Glutamatergic neuron (in vitro differentiated cells): ENCODE results near the gene MAP3K9. TPM values are rescaled to one million over a fixed set of nuclear protein-coding genes. Genes with fewer than 3 reads are reported as not detected.

Source experiments
- DNase-seq: peaks from one replicate; pipeline ENCODE4 v3.0.0; 2022
- H3K27ac Mint-ChIP-seq: one replicate; pipeline ENCODE4 v1.8.0; 2020; ENCODE audit warnings: mild to moderate bottlenecking, mixed read lengths, inconsistent platforms; ENCODE audit not compliant: unreplicated experiment
- H3K27me3 Mint-ChIP-seq: one replicate; pipeline ENCODE4 v1.8.0; 2020; ENCODE audit warnings: mild to moderate bottlenecking, moderate library complexity, mixed read lengths, inconsistent platforms; ENCODE audit not compliant: unreplicated experiment
- H3K36me3 Mint-ChIP-seq: one replicate; pipeline ENCODE4 v1.8.0; 2020; ENCODE audit warnings: mild to moderate bottlenecking, mixed read lengths, inconsistent platforms; ENCODE audit not compliant: unreplicated experiment
- H3K4me1 Mint-ChIP-seq: one replicate; pipeline ENCODE4 v1.8.0; 2020; ENCODE audit warnings: mild to moderate bottlenecking, low read depth, mixed read lengths, inconsistent platforms; ENCODE audit not compliant: unreplicated experiment
- H3K4me3 Mint-ChIP-seq: one replicate; pipeline ENCODE4 v1.8.0; 2020; ENCODE audit warnings: mild to moderate bottlenecking, mixed read lengths, inconsistent platforms; ENCODE audit not compliant: unreplicated experiment
- H3K9me3 Mint-ChIP-seq: one replicate; pipeline ENCODE4 v1.8.0; 2020; ENCODE audit warnings: mild to moderate bottlenecking, moderate library complexity, mixed read lengths, inconsistent platforms; ENCODE audit not compliant: unreplicated experiment
- total RNA-seq: library from RNA; stranded (reverse); fragmentation: NEBNext Ultra II Directional; extraction: Animal tissue kit (Norgen Biotek cat#: 25700); gene quantifications from one replicate; pipeline ENCODE4 v1.2.1, GENCODE V29; 2021; ENCODE audit not compliant: unreplicated experiment
- TF ChIP-seq, protein P1 (sequence below): fragments of 200-600 bp; sonication (generic); IDR thresholded peaks from one replicate; pipeline ENCODE4 v1.5.0; 2021; ENCODE audit not compliant: partially characterized antibody, unreplicated experiment

Gene MAP3K9
- total RNA-seq, 1 donor from 2014 or later: 20.0 TPM

DNA sequence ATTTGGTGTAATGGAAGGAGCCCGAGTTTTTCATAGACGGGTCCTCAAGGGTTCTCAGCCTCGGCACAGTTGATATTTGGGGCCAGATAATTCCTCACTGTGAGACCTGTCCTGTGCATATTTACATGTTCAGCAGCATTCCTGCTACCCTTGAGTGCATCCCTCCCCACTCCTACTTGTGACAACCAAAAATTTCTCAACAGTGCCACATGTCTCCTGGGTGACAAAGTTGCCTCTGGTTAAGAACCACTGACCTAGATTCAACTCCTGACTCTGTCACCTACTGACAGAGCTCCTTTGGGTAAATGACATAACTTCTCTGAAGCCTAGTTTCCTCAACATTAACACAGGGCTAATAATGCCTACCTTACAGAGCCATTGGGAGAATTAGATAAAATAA, 107.2 kb downstream of the MAP3K9 start:
- Mint-ChIP-seq H3K4me3 (no peak overlapping the region), H3K27ac (no peak overlapping the region)

DNA sequence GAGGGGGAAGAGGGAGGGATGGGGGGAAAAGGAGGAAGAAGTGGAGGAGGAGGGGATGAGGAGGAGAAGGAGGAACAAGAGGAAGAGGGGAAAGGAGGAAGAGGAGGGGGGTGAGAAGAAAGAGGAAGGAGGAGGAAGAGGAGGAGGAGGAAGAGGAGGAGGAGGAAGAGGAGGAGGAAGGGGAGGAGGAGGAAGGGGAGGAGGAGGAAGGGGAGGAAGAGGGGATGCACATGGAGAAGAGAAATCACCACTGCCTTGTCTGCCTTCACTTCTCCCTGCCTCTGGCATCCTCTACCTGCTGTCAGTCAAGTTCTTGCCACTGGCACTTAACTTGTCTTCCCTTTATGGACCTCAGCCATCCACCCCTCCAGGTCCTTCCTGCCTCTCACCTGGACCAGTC, 107.7 kb downstream of the MAP3K9 start:
- Mint-ChIP-seq H3K27ac (no peak overlapping the region), H3K9me3 (peaks cover 2% of the 10 kb centered on the region), H3K36me3 (peaks cover 4% of the 10 kb centered on the region), H3K27me3 (peaks cover 2% of the 10 kb centered on the region), H3K4me1 (no peaks in the 10 kb centered on the region), H3K4me3 (no peak overlapping the region)
- TF ChIP-seq, protein P1, sequence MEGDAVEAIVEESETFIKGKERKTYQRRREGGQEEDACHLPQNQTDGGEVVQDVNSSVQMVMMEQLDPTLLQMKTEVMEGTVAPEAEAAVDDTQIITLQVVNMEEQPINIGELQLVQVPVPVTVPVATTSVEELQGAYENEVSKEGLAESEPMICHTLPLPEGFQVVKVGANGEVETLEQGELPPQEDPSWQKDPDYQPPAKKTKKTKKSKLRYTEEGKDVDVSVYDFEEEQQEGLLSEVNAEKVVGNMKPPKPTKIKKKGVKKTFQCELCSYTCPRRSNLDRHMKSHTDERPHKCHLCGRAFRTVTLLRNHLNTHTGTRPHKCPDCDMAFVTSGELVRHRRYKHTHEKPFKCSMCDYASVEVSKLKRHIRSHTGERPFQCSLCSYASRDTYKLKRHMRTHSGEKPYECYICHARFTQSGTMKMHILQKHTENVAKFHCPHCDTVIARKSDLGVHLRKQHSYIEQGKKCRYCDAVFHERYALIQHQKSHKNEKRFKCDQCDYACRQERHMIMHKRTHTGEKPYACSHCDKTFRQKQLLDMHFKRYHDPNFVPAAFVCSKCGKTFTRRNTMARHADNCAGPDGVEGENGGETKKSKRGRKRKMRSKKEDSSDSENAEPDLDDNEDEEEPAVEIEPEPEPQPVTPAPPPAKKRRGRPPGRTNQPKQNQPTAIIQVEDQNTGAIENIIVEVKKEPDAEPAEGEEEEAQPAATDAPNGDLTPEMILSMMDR: no peak
- no peak for DNase-seq

More for the DNA sequence above, 107.2 kb downstream of the MAP3K9 start:
- no peak for DNase-seq
- TF ChIP-seq, protein P1: no peak
- Mint-ChIP-seq H3K27me3 (peaks cover 2% of the 10 kb centered on the region), H3K36me3 (peaks cover 4% of the 10 kb centered on the region), H3K9me3 (peaks cover 2% of the 10 kb centered on the region), H3K4me1 (no peaks in the 10 kb centered on the region)

DNA sequence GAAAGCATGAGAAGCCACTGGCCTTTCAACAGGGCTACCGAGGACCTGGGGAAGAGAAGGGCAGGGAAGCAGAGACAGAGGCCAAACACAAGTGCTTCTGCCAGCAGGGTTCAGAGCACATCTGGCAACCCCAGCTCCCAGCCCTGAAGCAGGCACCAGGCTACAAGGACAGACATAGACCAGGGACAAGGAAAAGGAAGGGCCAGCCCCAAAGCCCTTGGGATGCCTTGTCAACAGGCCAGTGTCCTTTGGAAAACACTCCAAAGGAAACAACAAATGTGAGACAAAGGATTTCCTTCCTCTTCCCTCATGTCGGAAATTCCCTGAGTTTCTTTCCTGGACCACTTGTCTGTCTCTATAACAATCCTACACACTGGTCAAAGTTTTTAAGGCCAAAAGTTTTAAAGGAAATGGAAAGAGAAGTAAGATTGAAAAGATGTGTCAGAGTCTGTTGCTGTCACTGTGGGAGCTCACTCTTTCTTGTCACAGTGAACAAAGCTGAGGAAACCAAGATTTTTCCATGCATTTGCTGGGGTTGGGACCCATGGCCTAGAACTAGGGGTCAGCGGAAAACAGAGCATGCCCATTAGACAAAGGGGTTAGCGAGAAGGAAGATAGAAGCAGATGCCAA, 108.2 kb downstream of the MAP3K9 start:
- no peaks in the 10 kb centered on the region for H3K4me1 Mint-ChIP-seq
- H3K4me3 Mint-ChIP-seq: no peak overlapping the region
- peaks cover 4% of the 10 kb centered on the region for H3K36me3 Mint-ChIP-seq
- peaks cover 2% of the 10 kb centered on the region for H3K27me3 Mint-ChIP-seq
- peaks cover 2% of the 10 kb centered on the region for H3K9me3 Mint-ChIP-seq
- no peak for DNase-seq
- no peak overlapping the region for H3K27ac Mint-ChIP-seq
- TF ChIP-seq, protein P1: no peak

DNA sequence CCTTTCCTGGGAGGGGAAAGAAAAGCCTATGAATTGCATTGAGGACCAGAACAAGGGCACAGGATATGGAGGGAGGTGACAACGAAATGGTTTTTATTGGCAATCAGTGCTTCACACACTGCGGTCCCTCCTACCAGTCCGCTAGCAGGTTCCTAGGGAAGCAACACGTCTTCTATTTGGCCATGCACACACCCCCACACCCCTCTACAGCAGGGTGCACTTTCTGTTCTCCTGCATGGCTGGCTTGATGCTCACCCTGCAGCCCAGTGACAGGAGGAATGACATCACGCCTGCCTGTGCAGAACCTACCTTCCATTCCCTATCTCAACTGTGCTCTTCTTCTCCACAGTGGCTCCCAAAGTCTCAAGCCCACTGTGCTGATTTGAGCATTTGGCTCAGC, 109.7 kb downstream of the MAP3K9 start:
- H3K27me3 Mint-ChIP-seq: peaks cover 4% of the 10 kb centered on the region
- no peak overlapping the region for H3K27ac Mint-ChIP-seq
- TF ChIP-seq, protein P1: no peak
- peaks cover 2% of the 10 kb centered on the region for H3K9me3 Mint-ChIP-seq
- H3K36me3 Mint-ChIP-seq: no peaks in the 10 kb centered on the region
- DNase-seq: no peak
- no peaks in the 10 kb centered on the region for H3K4me1 Mint-ChIP-seq
- H3K4me3 Mint-ChIP-seq: no peak overlapping the region

DNA sequence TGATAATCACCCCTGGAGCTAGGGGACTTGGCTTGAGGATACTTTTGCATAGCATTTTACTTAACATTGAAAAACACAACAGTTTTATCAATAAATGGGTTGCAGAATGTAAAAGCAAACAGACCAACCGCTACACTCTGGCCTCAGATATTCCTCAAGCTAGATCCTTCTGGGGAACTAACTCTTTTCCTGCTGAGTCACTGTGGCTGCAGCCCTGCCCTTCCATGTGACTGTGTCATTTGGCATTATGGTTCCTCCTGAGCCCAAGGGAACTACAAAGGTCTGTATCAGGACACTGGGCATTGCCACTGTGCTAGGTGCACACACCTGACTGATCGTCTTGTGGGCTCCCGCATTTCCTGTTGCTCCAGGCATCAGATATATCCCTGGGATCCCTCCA, 111.0 kb downstream of the MAP3K9 start:
- no peaks in the 10 kb centered on the region for H3K36me3 Mint-ChIP-seq
- H3K4me1 Mint-ChIP-seq: no peaks in the 10 kb centered on the region
- peaks cover 4% of the 10 kb centered on the region for H3K27me3 Mint-ChIP-seq
- H3K4me3 Mint-ChIP-seq: no peak overlapping the region
- peaks cover 2% of the 10 kb centered on the region for H3K9me3 Mint-ChIP-seq
- H3K27ac Mint-ChIP-seq: no peak overlapping the region
- TF ChIP-seq, protein P1: no peak
- no peak for DNase-seq
